ENCODE measurements around the gene PARM1. TPM values are rescaled to one million over a fixed set of nuclear protein-coding genes. Genes with fewer than 3 reads are reported as not detected.

PARM1 gene
- total and polyA plus RNA-seq, 2 of the 4 experiments (the other 2 are of a cell fraction): 0.07 to 0.18 TPM

GRCh38 chr4:75087865-75088264 lies 154.9 kb downstream of the PARM1 start:
- in situ Hi-C loops (cut with MboI; ENCODE audit: low sequenced_read_pairs): no loop called here
- ChIA-PET CTCF (no interaction called here), POLR2A (ENCODE audit: unreplicated experiment) (no interaction called here)
- H2BK20ac ChIP-seq (ENCODE audit: low read depth, low read length): no peak overlapping the region
- intact Hi-C loops (cut with micrococcal nuclease): no loop called here
- no peaks in the 10 kb centered on the region for H3K79me1 ChIP-seq (ENCODE audit: low read depth in 1 of 2, low read length in 2 of 2)
- no peak overlapping the region for H4K91ac ChIP-seq (ENCODE audit: insufficient read depth, low read depth, low read length)
- no peak overlapping the region for H3K4ac ChIP-seq (ENCODE audit: low read depth, low read length)
- no peaks in the 10 kb centered on the region for H3K9me1 ChIP-seq (ENCODE audit: insufficient read depth, low read length)
- DNase-seq: no peak
- BruUV-seq (replicated peaks): no TSS peak
- H3K23ac ChIP-seq (ENCODE audit: low read depth, low read length): no peak overlapping the region
- no peak overlapping the region for H3K18ac ChIP-seq (ENCODE audit: low read depth, low read length)
- H2BK15ac ChIP-seq (ENCODE audit: low read depth, low read length): no peak overlapping the region
- H3K36me3 ChIP-seq (ENCODE audit: control insufficient read depth, insufficient read depth, low read length): no peaks in the 10 kb centered on the region
- H3K56ac ChIP-seq (ENCODE audit: extremely low read depth, insufficient read depth, low read length): no peak overlapping the region
- no peak for ATAC-seq (ENCODE audit: low read depth)
- H3K27ac ChIP-seq (ENCODE audit: insufficient read depth, low read length): no peak overlapping the region
- H3K4me2 ChIP-seq (ENCODE audit: low read depth, low read length): no peak overlapping the region
- H4K5ac ChIP-seq (ENCODE audit: low read depth, low read length): no peak overlapping the region
- no peak overlapping the region for H2AK5ac ChIP-seq (ENCODE audit: low read depth, low read length)
- H3K14ac ChIP-seq (replicated peaks; ENCODE audit: low read depth, low read length): no peak overlapping the region
- no peak overlapping the region for H3K4me3 ChIP-seq (ENCODE audit: insufficient read depth, low read depth, low read length)
- WGBS, 2 experiments (ENCODE audit: extremely low coverage in 2 of 2, insufficient read length in 1 of 2): 0% methylated on average over 1 of the region's 2 CpGs; no CpG with 5 or more reads in 1 of the 2 experiments
- no peak overlapping the region for H2AK9ac ChIP-seq (replicated peaks; ENCODE audit: low read depth, low read length, poor library complexity)
- TF ChIP-seq CHD1 (IDR thresholded peaks at IDR 0.05; ENCODE audit: low read depth, low read length) (no peak), ELK1 (IDR thresholded peaks at IDR 0.05; ENCODE audit: borderline replicate concordance, low read depth, low read length) (no peak), SMC3 (IDR thresholded peaks at IDR 0.05; ENCODE audit: low read depth, low read length) (no peak), RCOR1 (IDR thresholded peaks at IDR 0.05; ENCODE audit: insufficient replicate concordance, low read length) (no peak), POLR2A (IDR thresholded peaks at IDR 0.05; ENCODE audit: low read depth, low read length) (no peak), MAFK (IDR thresholded peaks at IDR 0.05; ENCODE audit: low read depth, low read length) (no peak), MAZ (IDR thresholded peaks at IDR 0.05; ENCODE audit: borderline replicate concordance, low read depth, low read length) (no peak), CEBPB (IDR thresholded peaks at IDR 0.05; ENCODE audit: low read depth, low read length) (no peak), RAD21 (IDR thresholded peaks at IDR 0.05; ENCODE audit: low read length) (no peak), RFX5 (IDR thresholded peaks at IDR 0.05; ENCODE audit: low read depth, low read length) (no peak), FOS (IDR thresholded peaks at IDR 0.05; ENCODE audit: low read depth, low read length) (no peak)
- TF ChIP-seq, protein P1, sequence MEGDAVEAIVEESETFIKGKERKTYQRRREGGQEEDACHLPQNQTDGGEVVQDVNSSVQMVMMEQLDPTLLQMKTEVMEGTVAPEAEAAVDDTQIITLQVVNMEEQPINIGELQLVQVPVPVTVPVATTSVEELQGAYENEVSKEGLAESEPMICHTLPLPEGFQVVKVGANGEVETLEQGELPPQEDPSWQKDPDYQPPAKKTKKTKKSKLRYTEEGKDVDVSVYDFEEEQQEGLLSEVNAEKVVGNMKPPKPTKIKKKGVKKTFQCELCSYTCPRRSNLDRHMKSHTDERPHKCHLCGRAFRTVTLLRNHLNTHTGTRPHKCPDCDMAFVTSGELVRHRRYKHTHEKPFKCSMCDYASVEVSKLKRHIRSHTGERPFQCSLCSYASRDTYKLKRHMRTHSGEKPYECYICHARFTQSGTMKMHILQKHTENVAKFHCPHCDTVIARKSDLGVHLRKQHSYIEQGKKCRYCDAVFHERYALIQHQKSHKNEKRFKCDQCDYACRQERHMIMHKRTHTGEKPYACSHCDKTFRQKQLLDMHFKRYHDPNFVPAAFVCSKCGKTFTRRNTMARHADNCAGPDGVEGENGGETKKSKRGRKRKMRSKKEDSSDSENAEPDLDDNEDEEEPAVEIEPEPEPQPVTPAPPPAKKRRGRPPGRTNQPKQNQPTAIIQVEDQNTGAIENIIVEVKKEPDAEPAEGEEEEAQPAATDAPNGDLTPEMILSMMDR (conservative IDR thresholded peaks at IDR 0.05; ENCODE audit: low read depth, low read length): no peak
- TF ChIP-seq, protein P2, sequence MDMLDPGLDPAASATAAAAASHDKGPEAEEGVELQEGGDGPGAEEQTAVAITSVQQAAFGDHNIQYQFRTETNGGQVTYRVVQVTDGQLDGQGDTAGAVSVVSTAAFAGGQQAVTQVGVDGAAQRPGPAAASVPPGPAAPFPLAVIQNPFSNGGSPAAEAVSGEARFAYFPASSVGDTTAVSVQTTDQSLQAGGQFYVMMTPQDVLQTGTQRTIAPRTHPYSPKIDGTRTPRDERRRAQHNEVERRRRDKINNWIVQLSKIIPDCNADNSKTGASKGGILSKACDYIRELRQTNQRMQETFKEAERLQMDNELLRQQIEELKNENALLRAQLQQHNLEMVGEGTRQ (IDR thresholded peaks at IDR 0.05; ENCODE audit: low read depth, low read length): no peak
- dilution Hi-C loops (cut with HindIII; ENCODE audit: low sequenced_read_pairs, unreplicated experiment): no loop called here
- no peaks in the 10 kb centered on the region for H4K20me1 ChIP-seq (ENCODE audit: insufficient read depth, low read length)
- H2AFZ ChIP-seq (replicated peaks; ENCODE audit: low read length, poor library complexity): no peak overlapping the region
- no peak overlapping the region for H2BK120ac ChIP-seq (ENCODE audit: low read depth, low read length)
- no peak overlapping the region for H4K8ac ChIP-seq (ENCODE audit: low read depth in 2 of 2, low read length in 2 of 2)
- no peaks in the 10 kb centered on the region for H3K4me1 ChIP-seq (ENCODE audit: control insufficient read depth, insufficient read depth, low read length)
- H3K27me3 ChIP-seq (ENCODE audit: control insufficient read depth, insufficient read depth, low read length): no peaks in the 10 kb centered on the region
- H3K9me3 ChIP-seq (ENCODE audit: control insufficient read depth, insufficient read depth, low read length): no peaks in the 10 kb centered on the region
- H3K9ac ChIP-seq (ENCODE audit: low read depth, low read length): no peak overlapping the region
- no peak overlapping the region for H2BK5ac ChIP-seq (ENCODE audit: low read depth, low read length, poor library complexity, severe bottlenecking)
